Measurements from ENCODE around the gene MS4A4A. TPM values are rescaled to one million over a fixed set of nuclear protein-coding genes. Genes with fewer than 3 reads are reported as not detected.

MS4A4A gene
- total and polyA plus RNA-seq, 8 donors = 1.4 to 28.1 (median 6.6) TPM; not detected in 1

DNA sequence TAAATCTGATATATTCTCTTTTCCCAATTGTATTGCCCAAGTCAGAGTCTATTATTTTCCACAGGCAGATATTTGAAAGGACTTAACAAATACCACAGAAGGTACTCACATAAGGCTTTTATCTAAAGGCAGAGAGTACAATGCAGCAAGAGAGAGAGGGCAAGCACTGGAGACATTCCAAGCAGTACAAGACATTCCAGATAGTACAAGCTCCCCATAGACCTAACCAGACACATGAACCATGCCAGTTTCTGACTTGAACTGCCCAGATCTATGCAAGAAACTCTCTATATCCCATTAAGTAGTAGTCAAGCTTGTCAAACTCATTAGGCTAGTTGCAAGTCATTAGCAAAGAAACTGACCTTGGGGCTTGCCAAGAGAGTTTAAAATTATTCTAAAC lies 35.4 kb downstream of the MS4A4A start:
- Histone ChIP-seq H3K4me3 (no peak overlapping the region), H3K36me3 (no peaks in the 10 kb centered on the region), H3K4me1 (no peaks in the 10 kb centered on the region), H3K9me3 (peaks cover 0 to 22% (median 19%) of the 10 kb centered on the region in 4 donors), H3K27ac (no peak overlapping the region), H3K27me3 (no peaks in the 10 kb centered on the region)
- intact Hi-C loops (cut with DNase I; ENCODE audit: low total_unique reads) = no loop called here
- TF ChIP-seq POLR2AphosphoS5 (IDR thresholded peaks at IDR 0.05) (no peak), POLR2A (IDR thresholded peaks at IDR 0.05) (no peak), EP300 (IDR thresholded peaks at IDR 0.05) (no peak)
- TF ChIP-seq, protein P1, sequence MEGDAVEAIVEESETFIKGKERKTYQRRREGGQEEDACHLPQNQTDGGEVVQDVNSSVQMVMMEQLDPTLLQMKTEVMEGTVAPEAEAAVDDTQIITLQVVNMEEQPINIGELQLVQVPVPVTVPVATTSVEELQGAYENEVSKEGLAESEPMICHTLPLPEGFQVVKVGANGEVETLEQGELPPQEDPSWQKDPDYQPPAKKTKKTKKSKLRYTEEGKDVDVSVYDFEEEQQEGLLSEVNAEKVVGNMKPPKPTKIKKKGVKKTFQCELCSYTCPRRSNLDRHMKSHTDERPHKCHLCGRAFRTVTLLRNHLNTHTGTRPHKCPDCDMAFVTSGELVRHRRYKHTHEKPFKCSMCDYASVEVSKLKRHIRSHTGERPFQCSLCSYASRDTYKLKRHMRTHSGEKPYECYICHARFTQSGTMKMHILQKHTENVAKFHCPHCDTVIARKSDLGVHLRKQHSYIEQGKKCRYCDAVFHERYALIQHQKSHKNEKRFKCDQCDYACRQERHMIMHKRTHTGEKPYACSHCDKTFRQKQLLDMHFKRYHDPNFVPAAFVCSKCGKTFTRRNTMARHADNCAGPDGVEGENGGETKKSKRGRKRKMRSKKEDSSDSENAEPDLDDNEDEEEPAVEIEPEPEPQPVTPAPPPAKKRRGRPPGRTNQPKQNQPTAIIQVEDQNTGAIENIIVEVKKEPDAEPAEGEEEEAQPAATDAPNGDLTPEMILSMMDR (IDR thresholded peaks at IDR 0.05) = no peak
- no peak for DNase-seq

DNA sequence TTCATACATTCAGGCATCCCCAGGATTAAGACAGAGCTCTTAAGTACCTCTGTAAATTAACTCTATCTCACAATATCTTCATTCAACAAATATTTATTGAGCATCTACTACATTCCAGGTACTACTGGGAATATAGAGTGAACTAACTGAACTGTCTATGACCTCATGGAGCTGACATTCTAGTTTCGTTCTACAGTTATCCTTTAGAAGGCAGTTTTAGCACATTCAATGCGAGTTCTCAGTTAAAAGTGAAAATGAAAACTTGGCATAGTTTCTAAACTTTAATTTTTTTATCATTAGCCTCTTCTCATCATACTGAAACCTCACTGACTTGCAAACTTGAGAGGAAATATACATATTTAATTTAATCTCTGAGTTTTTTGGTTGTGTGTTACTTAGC lies 35.9 kb downstream of the MS4A4A start:
- intact Hi-C loops (cut with DNase I; ENCODE audit: low total_unique reads) = no loop called here
- no peaks in the 10 kb centered on the region for H3K4me1 ChIP-seq
- TF ChIP-seq EP300 (IDR thresholded peaks at IDR 0.05) = no peak
- no peak for TF ChIP-seq POLR2A (IDR thresholded peaks at IDR 0.05)
- TF ChIP-seq, protein P1 (IDR thresholded peaks at IDR 0.05) = no peak
- TF ChIP-seq POLR2AphosphoS5 (IDR thresholded peaks at IDR 0.05) = no peak
- 49 to 71% (median 62%) methylated on average over 2 of the region's 2 CpGs for WGBS, 5 donors
- H3K9me3 ChIP-seq = peaks cover 0 to 24% (median 22%) of the 10 kb centered on the region in 4 donors
- H3K4me3 ChIP-seq = no peak overlapping the region
- no peaks in the 10 kb centered on the region for H3K27me3 ChIP-seq
- no peak for DNase-seq
- H3K36me3 ChIP-seq = no peaks in the 10 kb centered on the region
- no peak overlapping the region for H3K27ac ChIP-seq

DNA sequence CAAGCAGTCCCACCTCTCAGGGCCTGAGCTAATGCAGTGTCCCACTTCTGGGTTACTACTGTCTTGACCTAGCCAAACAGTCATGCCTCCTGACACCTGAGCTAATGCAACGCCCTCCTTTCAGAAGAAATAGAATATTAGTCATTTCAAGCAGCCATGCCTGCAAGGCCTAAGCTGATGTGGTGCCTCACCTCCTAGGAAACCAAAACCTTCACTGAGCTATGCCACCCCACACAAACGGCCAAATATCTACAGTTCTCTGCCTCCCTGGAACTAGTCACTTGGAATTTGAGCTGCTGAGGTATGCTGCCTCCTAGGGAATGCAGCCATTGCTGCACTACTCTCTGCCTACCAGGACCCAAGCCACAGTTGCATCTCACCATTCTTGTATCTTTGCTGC lies 38.3 kb downstream of the MS4A4A start:
- DNase-seq = no peak
- WGBS, 5 donors = 50 to 62% (median 60%) methylated on average over 2 of the region's 2 CpGs
- Histone ChIP-seq H3K27ac (no peak overlapping the region), H3K27me3 (no peaks in the 10 kb centered on the region), H3K9me3 (peaks cover 0 to 33% (median 25%) of the 10 kb centered on the region in 4 donors), H3K36me3 (no peaks in the 10 kb centered on the region), H3K4me3 (no peak overlapping the region), H3K4me1 (no peaks in the 10 kb centered on the region)
- intact Hi-C loops (cut with DNase I; ENCODE audit: low total_unique reads) = no loop called here
- no peak for TF ChIP-seq EP300 (IDR thresholded peaks at IDR 0.05)
- TF ChIP-seq, protein P1 (IDR thresholded peaks at IDR 0.05) = no peak
- no peak for TF ChIP-seq POLR2A (IDR thresholded peaks at IDR 0.05)
- no peak for TF ChIP-seq POLR2AphosphoS5 (IDR thresholded peaks at IDR 0.05)

DNA sequence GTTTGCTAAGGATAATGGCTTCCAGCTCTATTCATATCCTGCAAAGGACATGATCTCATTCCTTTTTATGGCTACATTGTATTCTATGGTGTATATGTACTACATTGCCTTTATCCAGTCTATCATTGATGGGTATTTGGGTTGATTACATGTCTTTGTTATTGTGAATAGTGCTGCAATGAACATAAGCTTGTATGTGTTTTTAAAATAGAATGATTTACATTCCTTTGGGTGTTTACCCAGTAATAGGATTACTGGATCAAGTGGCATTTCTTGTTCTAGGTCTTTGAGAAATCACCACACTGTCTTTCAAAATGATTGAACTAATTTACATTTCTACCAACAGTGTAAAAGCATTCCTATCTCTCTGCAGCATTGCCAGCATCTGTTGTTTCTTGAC lies 40.6 kb downstream of the MS4A4A start:
- H3K27ac ChIP-seq = no peak overlapping the region
- no peaks in the 10 kb centered on the region for H3K36me3 ChIP-seq
- H3K4me3 ChIP-seq = no peak overlapping the region
- no peaks in the 10 kb centered on the region for H3K4me1 ChIP-seq
- intact Hi-C loops (cut with DNase I; ENCODE audit: low total_unique reads) = no loop called here
- DNase-seq = no peak
- TF ChIP-seq POLR2AphosphoS5 (IDR thresholded peaks at IDR 0.05) (no peak), POLR2A (IDR thresholded peaks at IDR 0.05) (no peak)
- no peaks in the 10 kb centered on the region for H3K27me3 ChIP-seq
- H3K9me3 ChIP-seq = peaks cover 0 to 36% (median 29%) of the 10 kb centered on the region in 4 donors

DNA sequence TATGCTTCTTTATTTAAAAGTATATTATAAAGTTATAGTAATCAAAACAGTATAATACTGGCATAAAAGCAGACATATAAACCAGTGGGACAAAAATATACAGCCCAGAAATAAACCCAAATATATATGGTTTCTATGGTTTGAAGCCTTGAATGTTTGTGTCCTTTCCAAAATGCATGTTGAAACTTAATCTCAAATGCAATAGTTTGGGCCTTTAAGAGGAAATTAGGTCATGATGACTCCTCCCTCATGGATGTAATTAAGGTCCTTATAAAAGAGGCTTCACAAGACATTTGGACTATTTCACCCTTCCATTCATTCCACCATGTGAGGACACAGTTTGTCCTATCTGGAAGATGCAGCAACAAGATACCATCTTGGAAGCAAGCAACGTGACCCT lies 46.5 kb downstream of the MS4A4A start, which contains the start of gene MS4A6E:
TSS of gene MS4A6E (plus strand) at position 301 of the 400 bp plus-strand sequence. CDS start 7,641 bp downstream, outside the sequence.
- Histone ChIP-seq H3K4me1 (no peaks in the 10 kb centered on the region), H3K9me3 (peaks cover 0 to 25% (median 13%) of the 10 kb centered on the region in 4 donors), H3K27me3 (no peaks in the 10 kb centered on the region), H3K36me3 (no peaks in the 10 kb centered on the region), H3K27ac (no peak within 1 kb of the TSS), H3K4me3 (no peak within 1 kb of the TSS)
- 5 to 81% (median 42%) methylated on average over 1 of the region's 1 CpG for WGBS, 5 donors
- no peak for DNase-seq
- intact Hi-C loops (cut with DNase I; ENCODE audit: low total_unique reads) = no loop called here
- TF ChIP-seq, protein P1 (IDR thresholded peaks at IDR 0.05) = no peak
- TF ChIP-seq EP300 (IDR thresholded peaks at IDR 0.05) = no peak
- TF ChIP-seq POLR2A (IDR thresholded peaks at IDR 0.05) = no peak
- no peak for TF ChIP-seq POLR2AphosphoS5 (IDR thresholded peaks at IDR 0.05)

Data from stomach (tissue), 9 donors.